Adrenal gland (tissue), 5 donors: ENCODE data around the gene MAJIN.

Experiments used
- POLR2A ChIP-seq, 2 donors: fragments of 450-650 bp; IDR thresholded peaks; one replicate each; pipeline ENCODE4 v1.6.1; 2017; ENCODE audit warnings: antibody characterized with exemption in 2 of 2, mild to moderate bottlenecking in 2 of 2, moderate library complexity in 1 of 2
- TF ChIP-seq, protein P1 (sequence below), 6 experiments: fragments of 450-650 bp in 4 of 6; fragments of 200-600 bp in 2 of 6; sonication (generic) in 1 of 6; IDR thresholded peaks; 1 replicate in 5 of 6; 2 replicates in 1 of 6; pipeline versions ENCODE4 v1.5.1 to v1.8.0; 2016 to 2021; ENCODE audit warnings: antibody characterized with exemption in 6 of 6, mild to moderate bottlenecking in 2 of 6, moderate library complexity in 1 of 6
- donor health status: DM: no; HTN: no; CAD: no.

DNA sequence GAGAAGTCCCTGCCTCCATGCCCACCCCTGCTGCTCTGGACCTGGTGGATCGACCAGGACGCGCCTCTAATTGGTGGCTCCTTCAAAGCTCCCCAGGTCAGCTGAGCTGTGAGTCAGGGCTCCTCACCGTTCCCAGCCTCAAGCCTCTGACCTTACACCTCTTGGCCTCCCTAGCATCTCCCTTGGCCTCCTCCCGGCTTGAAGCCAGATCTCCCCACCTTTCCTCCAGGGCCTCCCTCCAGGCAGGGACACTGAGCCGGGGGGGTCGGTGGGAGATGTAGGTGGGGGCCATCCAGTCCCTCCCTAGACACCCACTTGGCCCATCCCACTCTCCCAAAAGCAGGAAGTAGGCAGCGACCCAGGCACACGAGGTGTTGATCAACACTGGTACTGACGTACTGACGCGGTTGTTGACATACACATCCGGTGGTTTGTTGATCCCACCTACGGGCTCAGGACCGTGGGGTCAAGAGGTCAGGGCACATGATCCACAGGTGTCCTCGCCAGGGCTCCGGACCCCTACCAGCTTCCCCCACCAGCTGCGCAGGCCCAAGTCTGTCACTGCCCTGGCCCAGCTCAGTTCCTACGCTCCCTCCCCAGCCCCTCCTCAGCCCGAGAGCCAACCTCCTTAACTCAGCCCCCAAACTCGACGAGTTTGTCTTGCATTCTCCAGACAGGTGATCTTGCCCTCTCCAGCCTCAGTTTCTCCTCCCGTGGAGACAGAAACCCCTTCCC is 55.7 kb downstream of the MAJIN start:
- TF ChIP-seq, protein P1, sequence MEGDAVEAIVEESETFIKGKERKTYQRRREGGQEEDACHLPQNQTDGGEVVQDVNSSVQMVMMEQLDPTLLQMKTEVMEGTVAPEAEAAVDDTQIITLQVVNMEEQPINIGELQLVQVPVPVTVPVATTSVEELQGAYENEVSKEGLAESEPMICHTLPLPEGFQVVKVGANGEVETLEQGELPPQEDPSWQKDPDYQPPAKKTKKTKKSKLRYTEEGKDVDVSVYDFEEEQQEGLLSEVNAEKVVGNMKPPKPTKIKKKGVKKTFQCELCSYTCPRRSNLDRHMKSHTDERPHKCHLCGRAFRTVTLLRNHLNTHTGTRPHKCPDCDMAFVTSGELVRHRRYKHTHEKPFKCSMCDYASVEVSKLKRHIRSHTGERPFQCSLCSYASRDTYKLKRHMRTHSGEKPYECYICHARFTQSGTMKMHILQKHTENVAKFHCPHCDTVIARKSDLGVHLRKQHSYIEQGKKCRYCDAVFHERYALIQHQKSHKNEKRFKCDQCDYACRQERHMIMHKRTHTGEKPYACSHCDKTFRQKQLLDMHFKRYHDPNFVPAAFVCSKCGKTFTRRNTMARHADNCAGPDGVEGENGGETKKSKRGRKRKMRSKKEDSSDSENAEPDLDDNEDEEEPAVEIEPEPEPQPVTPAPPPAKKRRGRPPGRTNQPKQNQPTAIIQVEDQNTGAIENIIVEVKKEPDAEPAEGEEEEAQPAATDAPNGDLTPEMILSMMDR (IDR thresholded peaks at IDR 0.05): no peak
- TF ChIP-seq POLR2A (IDR thresholded peaks at IDR 0.05): no peak
